ENCODE data around the gene FGF3.

- TF ChIP-seq, protein P1, sequence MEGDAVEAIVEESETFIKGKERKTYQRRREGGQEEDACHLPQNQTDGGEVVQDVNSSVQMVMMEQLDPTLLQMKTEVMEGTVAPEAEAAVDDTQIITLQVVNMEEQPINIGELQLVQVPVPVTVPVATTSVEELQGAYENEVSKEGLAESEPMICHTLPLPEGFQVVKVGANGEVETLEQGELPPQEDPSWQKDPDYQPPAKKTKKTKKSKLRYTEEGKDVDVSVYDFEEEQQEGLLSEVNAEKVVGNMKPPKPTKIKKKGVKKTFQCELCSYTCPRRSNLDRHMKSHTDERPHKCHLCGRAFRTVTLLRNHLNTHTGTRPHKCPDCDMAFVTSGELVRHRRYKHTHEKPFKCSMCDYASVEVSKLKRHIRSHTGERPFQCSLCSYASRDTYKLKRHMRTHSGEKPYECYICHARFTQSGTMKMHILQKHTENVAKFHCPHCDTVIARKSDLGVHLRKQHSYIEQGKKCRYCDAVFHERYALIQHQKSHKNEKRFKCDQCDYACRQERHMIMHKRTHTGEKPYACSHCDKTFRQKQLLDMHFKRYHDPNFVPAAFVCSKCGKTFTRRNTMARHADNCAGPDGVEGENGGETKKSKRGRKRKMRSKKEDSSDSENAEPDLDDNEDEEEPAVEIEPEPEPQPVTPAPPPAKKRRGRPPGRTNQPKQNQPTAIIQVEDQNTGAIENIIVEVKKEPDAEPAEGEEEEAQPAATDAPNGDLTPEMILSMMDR (IDR thresholded peaks at IDR 0.05 in 4 of 5, conservative IDR thresholded peaks at IDR 0.05 in 1 of 5): no peak
- no peak for TF ChIP-seq POLR2A (IDR thresholded peaks at IDR 0.05)
These were observed 53.7 kb downstream of the FGF3 start for GRCh38 chr11:69765498-69765995.

All from gastrocnemius medialis (tissue), 4 donors.